ENCODE measurements around the gene EMP1. TPM values are rescaled to one million over a fixed set of nuclear protein-coding genes. Genes with fewer than 3 reads are reported as not detected.

Gene EMP1
- total and polyA plus RNA-seq, 2 donors (not counting 3 experiments of a cell fraction or from before 2014, with no cell fraction given): 265 to 528 TPM

GRCh38 chr12:13253966-13254760 lies 57.6 kb downstream of the EMP1 start:
- Histone ChIP-seq H3K4me1 (ENCODE audit: control insufficient read depth, extremely low read depth, insufficient read depth, low read length) (peaks cover 17% of the 10 kb centered on the region), H3K79me2 (ENCODE audit: control insufficient read depth, insufficient read depth, low read length) (no peaks in the 10 kb centered on the region), H3K27ac (ENCODE audit: insufficient read depth, low read depth, low read length) (no peak overlapping the region), H3K36me3 (ENCODE audit: control insufficient read depth in 2 of 2, extremely low read depth in 1 of 2, insufficient read depth in 2 of 2, low read length in 2 of 2) (no peaks in the 10 kb centered on the region), H3K4me3 (replicated peaks in 1 of 3; ENCODE audit: insufficient read depth in 1 of 3, low read depth in 1 of 3, low read length in 3 of 3) (no peak overlapping the region), H3K27me3 (ENCODE audit: control insufficient read depth in 2 of 2, insufficient read depth in 2 of 2, low read length in 2 of 2) (no peaks in the 10 kb centered on the region), H2AFZ (ENCODE audit: low read depth, low read length) (no peak overlapping the region), H3K9me1 (replicated peaks; ENCODE audit: control insufficient read depth, extremely low read depth, insufficient read depth, low read length) (no peaks in the 10 kb centered on the region), H3K4me2 (ENCODE audit: insufficient read depth, low read length) (no peak overlapping the region), H3K9me3 (replicated peaks; ENCODE audit: control insufficient read depth, insufficient read depth, low read length) (no peaks in the 10 kb centered on the region), H4K20me1 (replicated peaks; ENCODE audit: control insufficient read depth, extremely low read depth, insufficient read depth, low read length) (no peaks in the 10 kb centered on the region), H3K9ac (replicated peaks; ENCODE audit: extremely low read depth, insufficient read depth, low read length) (no peak overlapping the region)
- FAIRE-seq (no peak), DNase-seq (ENCODE audit: low read depth, low spot score) (no peak)
- POLR2A ChIA-PET: interaction anchor here (0.6 kb wide), 1 partner anchor 58 kb away, joined by 3 read pairs; the partner anchor contains the start of gene EMP1
- dilution Hi-C loops (cut with MboI; ENCODE audit: extremely low pct_ligation_motif_present, low sequenced_read_pairs): no loop called here
- no TSS peak for BruUV-seq (replicated peaks)
- intact Hi-C loops (cut with micrococcal nuclease): loop anchor here (2.0 kb wide), 1 partner anchor 407 kb away; no protein-coding TSS in a partner anchor
- CTCF ChIA-PET: interaction anchor here (2.5 to 4.2 kb wide), 5 partner anchors 8 to 913 kb away, joined by 20 to 57 read pairs (median 35); no protein-coding TSS in a partner anchor
- no peak for TF ChIP-seq EZH2 (IDR thresholded peaks at IDR 0.05; ENCODE audit: borderline replicate concordance, low read depth, low read length, severe bottlenecking)
- no peak for TF ChIP-seq POLR2A (IDR thresholded peaks at IDR 0.05; ENCODE audit: low read depth, low read length)
- no peak for TF ChIP-seq FOS (IDR thresholded peaks at IDR 0.05; ENCODE audit: borderline replicate concordance, insufficient read depth, low read length)
- no peak for TF ChIP-seq GATA2 (IDR thresholded peaks at IDR 0.05; ENCODE audit: insufficient read depth, insufficient read length, low read depth, low read length)
- TF ChIP-seq, protein P1, sequence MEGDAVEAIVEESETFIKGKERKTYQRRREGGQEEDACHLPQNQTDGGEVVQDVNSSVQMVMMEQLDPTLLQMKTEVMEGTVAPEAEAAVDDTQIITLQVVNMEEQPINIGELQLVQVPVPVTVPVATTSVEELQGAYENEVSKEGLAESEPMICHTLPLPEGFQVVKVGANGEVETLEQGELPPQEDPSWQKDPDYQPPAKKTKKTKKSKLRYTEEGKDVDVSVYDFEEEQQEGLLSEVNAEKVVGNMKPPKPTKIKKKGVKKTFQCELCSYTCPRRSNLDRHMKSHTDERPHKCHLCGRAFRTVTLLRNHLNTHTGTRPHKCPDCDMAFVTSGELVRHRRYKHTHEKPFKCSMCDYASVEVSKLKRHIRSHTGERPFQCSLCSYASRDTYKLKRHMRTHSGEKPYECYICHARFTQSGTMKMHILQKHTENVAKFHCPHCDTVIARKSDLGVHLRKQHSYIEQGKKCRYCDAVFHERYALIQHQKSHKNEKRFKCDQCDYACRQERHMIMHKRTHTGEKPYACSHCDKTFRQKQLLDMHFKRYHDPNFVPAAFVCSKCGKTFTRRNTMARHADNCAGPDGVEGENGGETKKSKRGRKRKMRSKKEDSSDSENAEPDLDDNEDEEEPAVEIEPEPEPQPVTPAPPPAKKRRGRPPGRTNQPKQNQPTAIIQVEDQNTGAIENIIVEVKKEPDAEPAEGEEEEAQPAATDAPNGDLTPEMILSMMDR (IDR thresholded peaks at IDR 0.05; ENCODE audit: extremely low read depth in 1 of 2, insufficient read depth in 1 of 2, low read depth in 1 of 2, low read length in 2 of 2): no peak
- no peak for TF ChIP-seq POLR2AphosphoS5 (IDR thresholded peaks at IDR 0.05; ENCODE audit: insufficient read depth, low read depth, low read length)
- no peak for TF ChIP-seq MAX (IDR thresholded peaks at IDR 0.05; ENCODE audit: insufficient read depth, insufficient read length)
- TF ChIP-seq MYC (IDR thresholded peaks at IDR 0.05; ENCODE audit: low read depth, low read length): no peak
- no peak for TF ChIP-seq JUN (IDR thresholded peaks at IDR 0.05; ENCODE audit: borderline replicate concordance, insufficient read depth, insufficient read length, low read depth)

All from endothelial cell of umbilical vein (primary cell).